Nephron progenitor cell (in vitro differentiated cells): Measurements from ENCODE around the gene INHBB.

Experiments
- DNase-seq: peaks from one replicate; pipeline ENCODE4 v3.0.0; 2021
- H3K27ac Mint-ChIP-seq: 2 replicates; pipeline ENCODE4 v1.8.0; 2021; ENCODE audit warnings: mild to moderate bottlenecking, moderate library complexity, mixed read lengths
- H3K27me3 Mint-ChIP-seq: 2 replicates; pipeline ENCODE4 v1.8.0; 2021; ENCODE audit warnings: mild to moderate bottlenecking, low read depth, mixed read lengths; ENCODE audit not compliant: poor library complexity
- H3K36me3 Mint-ChIP-seq: 2 replicates; pipeline ENCODE4 v1.8.0; 2021; ENCODE audit warnings: low read depth, mixed read lengths
- H3K4me1 Mint-ChIP-seq: 2 replicates; pipeline ENCODE4 v1.8.0; 2021; ENCODE audit warnings: mixed read lengths
- H3K4me3 Mint-ChIP-seq: 2 replicates; pipeline ENCODE4 v1.8.0; 2021; ENCODE audit warnings: mild to moderate bottlenecking, moderate library complexity, mixed read lengths
- H3K9me3 Mint-ChIP-seq: 2 replicates; pipeline ENCODE4 v1.8.0; 2021; ENCODE audit warnings: mild to moderate bottlenecking, moderate library complexity, mixed read lengths
- TF ChIP-seq, protein P1 (sequence below): fragments of 200-600 bp; sonication (generic); IDR thresholded peaks from 2 replicates; pipeline ENCODE4 v1.5.0; 2021; ENCODE audit warnings: antibody characterized with exemption

INHBB gene

DNA sequence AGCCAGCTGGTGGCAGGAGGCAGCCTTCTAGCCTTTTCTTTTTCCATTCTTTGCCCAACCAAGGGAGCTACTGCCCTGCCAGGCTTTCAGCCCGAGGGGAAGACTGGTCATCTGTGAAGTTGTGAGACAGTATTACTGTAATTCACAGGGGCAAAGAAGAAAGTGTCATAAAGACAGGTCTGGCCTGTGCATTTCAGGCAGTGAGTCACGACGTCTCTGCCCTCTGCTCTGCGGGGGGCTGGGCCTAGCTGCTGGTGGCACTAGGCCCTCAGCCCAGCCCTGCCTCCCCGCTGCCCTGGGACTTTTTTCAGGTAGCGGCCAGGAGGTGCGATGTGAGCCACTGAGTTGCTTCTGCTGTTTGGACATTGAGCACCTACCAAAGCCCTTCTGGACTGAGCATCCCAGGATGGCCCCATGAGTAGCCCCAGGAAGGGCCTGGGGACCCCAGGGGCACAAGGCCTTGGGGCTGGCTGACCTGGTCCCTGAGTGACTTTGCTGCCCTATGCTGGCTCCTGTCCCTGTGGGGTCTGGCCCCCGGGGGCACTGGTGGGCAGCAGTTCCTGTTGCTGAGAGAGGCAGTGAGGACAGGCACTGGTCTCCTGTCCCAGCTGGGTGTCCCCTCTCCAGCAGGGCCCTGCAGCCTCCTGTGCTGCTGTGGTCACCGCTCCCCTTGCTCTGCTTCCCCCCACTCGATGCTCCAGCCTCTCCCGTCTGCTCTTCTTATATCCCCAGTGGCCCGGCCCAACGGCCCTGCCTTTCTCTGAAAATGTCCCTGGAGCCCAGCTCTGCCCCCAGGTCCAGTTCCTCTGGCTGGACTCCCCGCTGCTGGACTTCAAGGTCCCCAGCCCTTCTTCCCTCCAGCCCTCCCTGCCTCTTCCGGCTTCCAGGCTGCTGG, 7.0 kb downstream of the INHBB start:
- Mint-ChIP-seq H3K36me3 (no peaks in the 10 kb centered on the region), H3K4me3 (no peak overlapping the region), H3K27me3 (peaks cover 73% of the 10 kb centered on the region)

GRCh38 chr2:120353591-120353898, 7.6 kb downstream of the INHBB start:
- DNase-seq, result no peak
- Mint-ChIP-seq H3K27ac (no peak overlapping the region), H3K9me3 (no peaks in the 10 kb centered on the region), H3K27me3 (peaks cover 73% of the 10 kb centered on the region), H3K36me3 (no peaks in the 10 kb centered on the region), H3K4me1 (peaks cover 20% of the 10 kb centered on the region), H3K4me3 (no peak overlapping the region)
- TF ChIP-seq, protein P1, sequence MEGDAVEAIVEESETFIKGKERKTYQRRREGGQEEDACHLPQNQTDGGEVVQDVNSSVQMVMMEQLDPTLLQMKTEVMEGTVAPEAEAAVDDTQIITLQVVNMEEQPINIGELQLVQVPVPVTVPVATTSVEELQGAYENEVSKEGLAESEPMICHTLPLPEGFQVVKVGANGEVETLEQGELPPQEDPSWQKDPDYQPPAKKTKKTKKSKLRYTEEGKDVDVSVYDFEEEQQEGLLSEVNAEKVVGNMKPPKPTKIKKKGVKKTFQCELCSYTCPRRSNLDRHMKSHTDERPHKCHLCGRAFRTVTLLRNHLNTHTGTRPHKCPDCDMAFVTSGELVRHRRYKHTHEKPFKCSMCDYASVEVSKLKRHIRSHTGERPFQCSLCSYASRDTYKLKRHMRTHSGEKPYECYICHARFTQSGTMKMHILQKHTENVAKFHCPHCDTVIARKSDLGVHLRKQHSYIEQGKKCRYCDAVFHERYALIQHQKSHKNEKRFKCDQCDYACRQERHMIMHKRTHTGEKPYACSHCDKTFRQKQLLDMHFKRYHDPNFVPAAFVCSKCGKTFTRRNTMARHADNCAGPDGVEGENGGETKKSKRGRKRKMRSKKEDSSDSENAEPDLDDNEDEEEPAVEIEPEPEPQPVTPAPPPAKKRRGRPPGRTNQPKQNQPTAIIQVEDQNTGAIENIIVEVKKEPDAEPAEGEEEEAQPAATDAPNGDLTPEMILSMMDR, result no peak

More for the DNA sequence above, 7.0 kb downstream of the INHBB start:
- Mint-ChIP-seq H3K27ac (no peak overlapping the region), H3K9me3 (no peaks in the 10 kb centered on the region), H3K4me1 (peaks cover 26% of the 10 kb centered on the region)
- TF ChIP-seq, protein P1, result no peak
- DNase-seq, result no peak

GRCh38 chr2:120353931-120354330, 8.0 kb downstream of the INHBB start:
- no peak for DNase-seq
- Mint-ChIP-seq H3K36me3 (no peaks in the 10 kb centered on the region), H3K27me3 (peaks cover 71% of the 10 kb centered on the region), H3K4me3 (no peak overlapping the region), H3K4me1 (peaks cover 16% of the 10 kb centered on the region), H3K27ac (no peak overlapping the region), H3K9me3 (no peaks in the 10 kb centered on the region)
- TF ChIP-seq, protein P1, result no peak

DNA sequence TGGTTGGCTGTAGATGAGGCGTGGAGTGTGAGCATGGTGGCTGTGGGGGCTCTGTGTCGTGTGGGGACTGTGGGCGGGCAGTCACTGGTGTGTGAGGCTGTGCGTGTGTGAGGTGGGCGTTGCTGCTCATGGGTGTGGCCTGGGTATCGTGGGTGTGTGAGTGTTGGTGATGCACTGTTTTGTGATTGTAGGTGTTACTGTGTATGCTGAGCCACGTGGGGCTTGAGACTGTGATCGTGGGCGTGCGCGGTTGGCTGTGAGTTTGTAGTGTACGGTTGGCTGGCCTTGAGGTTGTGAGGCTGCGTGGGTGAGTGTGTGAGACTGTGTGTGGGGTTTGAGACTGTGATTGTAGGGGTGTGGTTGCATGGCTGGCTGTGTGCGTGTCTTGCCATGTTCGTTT, 8.5 kb downstream of the INHBB start:
- peaks cover 13% of the 10 kb centered on the region for H3K4me1 Mint-ChIP-seq
- H3K27ac Mint-ChIP-seq, result no peak overlapping the region
- no peak overlapping the region for H3K4me3 Mint-ChIP-seq
- peaks cover 69% of the 10 kb centered on the region for H3K27me3 Mint-ChIP-seq
- H3K9me3 Mint-ChIP-seq, result no peaks in the 10 kb centered on the region
- DNase-seq, result no peak
- H3K36me3 Mint-ChIP-seq, result no peaks in the 10 kb centered on the region
- TF ChIP-seq, protein P1, result no peak

DNA sequence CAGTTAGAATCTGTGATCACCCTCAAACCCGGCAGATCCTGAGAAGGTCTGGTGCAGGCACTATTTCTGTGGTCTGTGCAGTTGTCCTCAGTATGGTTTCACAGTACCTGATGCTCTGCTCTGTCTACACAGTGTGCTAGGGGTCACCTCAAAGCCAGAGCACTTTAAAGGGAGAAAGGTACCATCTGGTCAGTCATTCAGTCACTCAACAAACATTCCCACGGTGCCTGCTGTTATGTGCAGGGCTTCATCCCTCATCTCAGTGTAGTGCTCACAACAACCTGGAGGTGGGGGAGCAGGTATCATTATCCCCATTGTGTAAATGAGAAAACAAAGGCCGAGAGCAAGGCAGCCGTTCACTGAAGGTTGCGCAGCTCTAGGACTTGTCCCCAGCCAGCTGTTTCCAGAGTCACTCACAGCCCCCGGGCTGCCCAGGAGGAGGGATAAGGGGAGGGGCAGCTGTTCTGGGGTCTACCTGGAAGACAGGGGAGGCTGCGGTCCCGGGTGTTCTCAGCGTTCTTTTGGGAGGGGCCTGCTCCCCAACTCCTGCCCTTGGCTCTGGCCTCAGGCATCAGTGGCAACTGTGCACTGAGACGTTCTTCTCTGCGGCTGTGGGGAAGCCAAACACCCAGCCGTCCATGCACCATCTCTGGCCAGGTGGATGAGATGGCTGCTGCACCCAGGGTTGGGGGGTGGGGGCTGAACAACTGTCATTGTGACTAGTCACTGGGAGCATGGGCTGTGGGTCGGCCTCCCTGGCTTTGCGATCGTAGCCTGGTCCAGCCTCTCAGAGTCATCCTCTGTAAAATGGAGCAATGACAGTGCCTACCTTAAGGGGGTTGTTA, 9.2 kb downstream of the INHBB start:
- H3K27ac Mint-ChIP-seq, result no peak overlapping the region
- DNase-seq, result no peak
- TF ChIP-seq, protein P1, result no peak

More for the DNA sequence above, 9.2 kb downstream of the INHBB start:
- no peaks in the 10 kb centered on the region for H3K9me3 Mint-ChIP-seq
- peaks cover 7% of the 10 kb centered on the region for H3K4me1 Mint-ChIP-seq
- H3K27me3 Mint-ChIP-seq, result peaks cover 66% of the 10 kb centered on the region
- H3K36me3 Mint-ChIP-seq, result no peaks in the 10 kb centered on the region
- H3K4me3 Mint-ChIP-seq, result no peak overlapping the region
